ENCODE results near the gene COL5A1.

Gene COL5A1

GRCh38 chr9:134871697-134872340 lies 230.2 kb downstream of the COL5A1 start:
- H3K27ac Mint-ChIP-seq = no peak overlapping the region
- DNase-seq (ENCODE audit: low spot score in 2 of 2) (no peak), ATAC-seq (ENCODE audit: low read depth) (no peak)
- peaks cover 8% of the 10 kb centered on the region for H3K4me1 Mint-ChIP-seq
- no peak overlapping the region for H3K4me3 Mint-ChIP-seq
- no peaks in the 10 kb centered on the region for H3K36me3 Mint-ChIP-seq
- peaks cover 5% of the 10 kb centered on the region for H3K27me3 Mint-ChIP-seq
- H3K9me3 Mint-ChIP-seq = peaks cover 2% of the 10 kb centered on the region

GRCh38 chr9:134872482-134873231 lies 231.1 kb downstream of the COL5A1 start:
- peaks cover 5% of the 10 kb centered on the region for H3K27me3 Mint-ChIP-seq
- no peak overlapping the region for H3K27ac Mint-ChIP-seq
- peaks cover 2% of the 10 kb centered on the region for H3K9me3 Mint-ChIP-seq
- H3K36me3 Mint-ChIP-seq = no peaks in the 10 kb centered on the region
- no peak for ATAC-seq (ENCODE audit: low read depth)
- no peak overlapping the region for H3K4me3 Mint-ChIP-seq
- no peak for DNase-seq (ENCODE audit: low spot score in 2 of 2)
- peaks cover 8% of the 10 kb centered on the region for H3K4me1 Mint-ChIP-seq

GRCh38 chr9:134875371-134875770 lies 233.8 kb downstream of the COL5A1 start:
- Mint-ChIP-seq H3K27me3 (peaks cover 4% of the 10 kb centered on the region), H3K4me3 (no peak overlapping the region), H3K27ac (no peak overlapping the region), H3K9me3 (peaks cover 2% of the 10 kb centered on the region), H3K36me3 (no peaks in the 10 kb centered on the region), H3K4me1 (peaks cover 2% of the 10 kb centered on the region)
- DNase-seq (ENCODE audit: low spot score in 2 of 2) (no peak), ATAC-seq (ENCODE audit: low read depth) (no peak)

- Mint-ChIP-seq H3K36me3 (no peaks in the 10 kb centered on the region), H3K27me3 (peaks cover 4% of the 10 kb centered on the region), H3K9me3 (no peaks in the 10 kb centered on the region), H3K27ac (no peak overlapping the region), H3K4me1 (no peaks in the 10 kb centered on the region), H3K4me3 (no peak overlapping the region)
- DNase-seq (ENCODE audit: low spot score in 2 of 2) (no peak), ATAC-seq (ENCODE audit: low read depth) (no peak)
Measured at GRCh38 chr9:134877541-134877940, 235.9 kb downstream of the COL5A1 start.

- no peaks in the 10 kb centered on the region for H3K4me1 Mint-ChIP-seq
- peaks cover 5% of the 10 kb centered on the region for H3K27me3 Mint-ChIP-seq
- no peak for ATAC-seq (ENCODE audit: low read depth)
- no peaks in the 10 kb centered on the region for H3K36me3 Mint-ChIP-seq
- H3K27ac Mint-ChIP-seq = no peak overlapping the region
- DNase-seq (ENCODE audit: low spot score in 2 of 2) = no peak
- no peak overlapping the region for H3K4me3 Mint-ChIP-seq
- H3K9me3 Mint-ChIP-seq = no peaks in the 10 kb centered on the region
Measured at GRCh38 chr9:134879664-134880483, 238.3 kb downstream of the COL5A1 start.

- DNase-seq (ENCODE audit: low spot score in 2 of 2) (no peak), ATAC-seq (ENCODE audit: low read depth) (no peak)
- no peaks in the 10 kb centered on the region for H3K9me3 Mint-ChIP-seq
- H3K4me1 Mint-ChIP-seq = no peaks in the 10 kb centered on the region
- no peaks in the 10 kb centered on the region for H3K36me3 Mint-ChIP-seq
- no peak within 1 kb of the TSS for H3K27ac Mint-ChIP-seq
- H3K27me3 Mint-ChIP-seq = peaks cover 5% of the 10 kb centered on the region
- H3K4me3 Mint-ChIP-seq = no peak within 1 kb of the TSS
Measured at GRCh38 chr9:134880484-134881312, 239.1 kb downstream of the COL5A1 start, which contains the start of gene FCN2. TSS of gene FCN2 (plus strand) at chr9:134880810. CDS start at chr9:134880822, 12 bp downstream.

GRCh38 chr9:134881313-134881670 lies 239.7 kb downstream of the COL5A1 start:
- ATAC-seq (ENCODE audit: low read depth) (no peak), DNase-seq (ENCODE audit: low spot score in 2 of 2) (no peak)
- H3K9me3 Mint-ChIP-seq = no peaks in the 10 kb centered on the region
- H3K4me3 Mint-ChIP-seq = no peak overlapping the region
- no peak overlapping the region for H3K27ac Mint-ChIP-seq
- H3K4me1 Mint-ChIP-seq = no peaks in the 10 kb centered on the region
- H3K36me3 Mint-ChIP-seq = no peaks in the 10 kb centered on the region
- H3K27me3 Mint-ChIP-seq = peaks cover 7% of the 10 kb centered on the region

- ATAC-seq (ENCODE audit: low read depth) = no peak
- Mint-ChIP-seq H3K27me3 (peaks cover 14% of the 10 kb centered on the region), H3K27ac (no peak overlapping the region), H3K9me3 (no peaks in the 10 kb centered on the region), H3K36me3 (no peaks in the 10 kb centered on the region), H3K4me3 (no peak overlapping the region), H3K4me1 (no peaks in the 10 kb centered on the region)
- DNase-seq (ENCODE audit: low spot score in 2 of 2) = no peak
Measured at GRCh38 chr9:134882204-134882785, 240.7 kb downstream of the COL5A1 start.

GRCh38 chr9:134883040-134883782 lies 241.6 kb downstream of the COL5A1 start:
- Mint-ChIP-seq H3K27me3 (peaks cover 16% of the 10 kb centered on the region), H3K4me3 (no peak overlapping the region), H3K4me1 (peaks cover 2% of the 10 kb centered on the region), H3K36me3 (no peaks in the 10 kb centered on the region), H3K27ac (no peak overlapping the region), H3K9me3 (no peaks in the 10 kb centered on the region)
- no peak for DNase-seq (ENCODE audit: low spot score in 2 of 2)
- ATAC-seq (ENCODE audit: low read depth) = no peak

GRCh38 chr9:134884492-134884891 lies 242.9 kb downstream of the COL5A1 start:
- no peak overlapping the region for H3K4me3 Mint-ChIP-seq
- H3K36me3 Mint-ChIP-seq = no peaks in the 10 kb centered on the region
- peaks cover 16% of the 10 kb centered on the region for H3K27me3 Mint-ChIP-seq
- no peak overlapping the region for H3K27ac Mint-ChIP-seq
- ATAC-seq (ENCODE audit: low read depth) = no peak
- DNase-seq (ENCODE audit: low spot score in 2 of 2) = no peak
- no peaks in the 10 kb centered on the region for H3K9me3 Mint-ChIP-seq
- peaks cover 2% of the 10 kb centered on the region for H3K4me1 Mint-ChIP-seq

GRCh38 chr9:134885001-134885678 lies 243.5 kb downstream of the COL5A1 start:
- Mint-ChIP-seq H3K27ac (no peak overlapping the region), H3K4me3 (no peak overlapping the region), H3K27me3 (peaks cover 14% of the 10 kb centered on the region), H3K4me1 (peaks cover 4% of the 10 kb centered on the region), H3K36me3 (no peaks in the 10 kb centered on the region), H3K9me3 (no peaks in the 10 kb centered on the region)
- no peak for DNase-seq (ENCODE audit: low spot score in 2 of 2)
- ATAC-seq (ENCODE audit: low read depth) = no peak

- Mint-ChIP-seq H3K36me3 (no peaks in the 10 kb centered on the region), H3K4me1 (peaks cover 4% of the 10 kb centered on the region), H3K27ac (no peak overlapping the region), H3K4me3 (no peak overlapping the region), H3K27me3 (peaks cover 14% of the 10 kb centered on the region), H3K9me3 (no peaks in the 10 kb centered on the region)
- ATAC-seq (ENCODE audit: low read depth) (no peak), DNase-seq (ENCODE audit: low spot score in 2 of 2) (no peak)
Measured at GRCh38 chr9:134885679-134886412, 244.2 kb downstream of the COL5A1 start.
